GM19372 (cell line): ENCODE results near the gene AGPAT4.

Experiments used
- ATAC-seq: cut with Tn5 transposase; IDR thresholded peaks from one replicate; pipeline ENCODE4 v1.9.1; 2021; ENCODE audit warnings: mild to moderate bottlenecking, low read depth, moderate library complexity; ENCODE audit not compliant: unreplicated experiment

The AGPAT4 gene

GRCh38 chr6:161150136-161150535, 123.7 kb downstream of the AGPAT4 start:
- ATAC-seq = no peak

- ATAC-seq = no peak
Observed at GRCh38 chr6:161143663-161144430, 130.0 kb downstream of the AGPAT4 start.

- no peak for ATAC-seq
Observed at GRCh38 chr6:161142957-161143296, 130.9 kb downstream of the AGPAT4 start.

GRCh38 chr6:161141173-161141572, 132.7 kb downstream of the AGPAT4 start:
- no peak for ATAC-seq

GRCh38 chr6:161140554-161140875, 133.3 kb downstream of the AGPAT4 start:
- ATAC-seq = no peak

GRCh38 chr6:161139766-161140553, 133.9 kb downstream of the AGPAT4 start:
- no peak for ATAC-seq

GRCh38 chr6:161139304-161139765, 134.5 kb downstream of the AGPAT4 start:
- ATAC-seq = no peak

- no peak for ATAC-seq
Observed at GRCh38 chr6:161138543-161139303, 135.1 kb downstream of the AGPAT4 start.

GRCh38 chr6:161137839-161138542, 135.9 kb downstream of the AGPAT4 start:
- no peak for ATAC-seq

- ATAC-seq = no peak
Observed at GRCh38 chr6:161137320-161137719, 136.5 kb downstream of the AGPAT4 start.

GRCh38 chr6:161136655-161137054, 137.2 kb downstream of the AGPAT4 start:
- ATAC-seq = no peak

GRCh38 chr6:161135695-161136591, 137.9 kb downstream of the AGPAT4 start:
- ATAC-seq = no peak

GRCh38 chr6:161134550-161135298, 139.1 kb downstream of the AGPAT4 start:
- ATAC-seq = no peak

- no peak for ATAC-seq
Observed at GRCh38 chr6:161133963-161134362, 139.9 kb downstream of the AGPAT4 start.

GRCh38 chr6:161132384-161132783, 141.5 kb downstream of the AGPAT4 start:
- ATAC-seq = no peak

GRCh38 chr6:161130967-161131766, 142.7 kb downstream of the AGPAT4 start:
- ATAC-seq = no peak

- ATAC-seq = no peak
Observed at GRCh38 chr6:161130541-161130940, 143.3 kb downstream of the AGPAT4 start.

- no peak for ATAC-seq
Observed at GRCh38 chr6:161128680-161129196, 145.1 kb downstream of the AGPAT4 start.
